CD4-positive, alpha-beta T cell (primary cell): ENCODE data around the gene FBXL13. TPM values are rescaled to one million over a fixed set of nuclear protein-coding genes. Genes with fewer than 3 reads are reported as not detected.

ENCODE experiments used
- ATAC-seq: fragments of 200-7000 bp; cut with Tn5 transposase; one replicate; pipeline ENCODE4 v1.10.0; 2022; ENCODE audit warnings: mild to moderate bottlenecking; ENCODE audit not compliant: poor library complexity
- CTCF ChIA-PET: fragments of 350-600 bp; sonication (Branson Sonifier 250); formaldehyde crosslinking; loops from one replicate; lab custom pipeline; 2021; ENCODE audit warnings: antibody characterized with exemption, inconsistent platforms; lab: Charles Lee
- POLR2A ChIA-PET: fragments of 350-600 bp; sonication (Branson Sonifier 250); formaldehyde crosslinking; loops from one replicate; lab custom pipeline; 2021; ENCODE audit warnings: antibody characterized with exemption, inconsistent platforms; lab: Charles Lee
- DNase-seq, 14 experiments: peaks; one replicate each; pipeline ENCODE4 v3.0.0-alpha.2; 2013 to 2020; ENCODE audit warnings: mixed read lengths in 2 of 14
- H3K27ac ChIP-seq, 2 donors: one replicate each; pipeline versions ENCODE4 v1.5.1 to v1.7.0; 2013; ENCODE audit warnings: low read length in 2 of 2, low read depth in 1 of 2, mild to moderate bottlenecking in 1 of 2
- H3K27me3 ChIP-seq, 2 experiments: 1 replicate in 1 of 2; 2 replicates in 1 of 2; pipeline versions ENCODE4 v1.6.1 to v1.7.0; 2013; ENCODE audit warnings: low read length in 2 of 2, control low read depth in 1 of 2, mild to moderate bottlenecking in 1 of 2, moderate library complexity in 1 of 2; ENCODE audit not compliant: insufficient read depth in 2 of 2, control insufficient read depth in 1 of 2
- H3K36me3 ChIP-seq: one replicate; pipeline ENCODE4 v1.6.1; 2013; ENCODE audit warnings: low read length, control low read depth; ENCODE audit not compliant: insufficient read depth
- H3K4me1 ChIP-seq: one replicate; pipeline ENCODE4 v1.6.1; 2013; ENCODE audit warnings: low read length, control low read depth; ENCODE audit not compliant: insufficient read depth
- H3K4me3 ChIP-seq: one replicate; pipeline ENCODE4 v1.5.1; 2013; ENCODE audit warnings: mild to moderate bottlenecking, low read length, moderate library complexity
- H3K9me3 ChIP-seq, 2 experiments: 1 replicate in 1 of 2; 2 replicates in 1 of 2; pipeline versions ENCODE4 v1.6.1 to v1.7.0; 2013; ENCODE audit warnings: low read length in 2 of 2, mild to moderate bottlenecking in 2 of 2, control low read depth in 1 of 2, moderate library complexity in 1 of 2; ENCODE audit not compliant: control insufficient read depth in 1 of 2, insufficient read depth in 1 of 2
- H3K27ac Mint-ChIP-seq: one replicate; pipeline ENCODE4 v1.8.0; 2020; ENCODE audit warnings: mixed read lengths
- H3K27me3 Mint-ChIP-seq: one replicate; pipeline ENCODE4 v1.8.0; 2021; ENCODE audit warnings: mixed read lengths
- H3K36me3 Mint-ChIP-seq: one replicate; pipeline ENCODE4 v1.8.0; 2021; ENCODE audit warnings: low read depth, mixed read lengths
- H3K4me1 Mint-ChIP-seq: one replicate; pipeline ENCODE4 v1.8.0; 2021; ENCODE audit warnings: low read depth, mixed read lengths
- H3K4me3 Mint-ChIP-seq: one replicate; pipeline ENCODE4 v1.8.0; 2020; ENCODE audit warnings: mild to moderate bottlenecking, mixed read lengths
- H3K9me3 Mint-ChIP-seq: one replicate; pipeline ENCODE4 v1.8.0; 2020; ENCODE audit warnings: mixed read lengths
- intact Hi-C, 2 experiments: fragments of 100-400 bp; cut with DNase I in 1 of 2; cut with micrococcal nuclease in 1 of 2; formaldehyde crosslinking; loops; one replicate each; pipeline versions ENCODE4 v1.15.1 to v1.9.0; 2023 to 2025; cut with DNase I, micrococcal nuclease
- total RNA-seq, 174 experiments: library from RNA in 2 of 174; stranded (reverse) in 2 of 174; gene quantifications; one replicate each; pipeline ENCODE4 v1.2.3 and lab custom pipeline; 2021 to 2026
- TF ChIP-seq, protein P1 (sequence below): fragments of 200-600 bp; IDR thresholded peaks from one replicate; pipeline ENCODE4 v1.8.0; 2022; ENCODE audit warnings: antibody characterized with exemption, mild to moderate bottlenecking

The FBXL13 gene
- total RNA-seq, 2 experiments from 2014 or later = 0.89 to 1.4 TPM

DNA sequence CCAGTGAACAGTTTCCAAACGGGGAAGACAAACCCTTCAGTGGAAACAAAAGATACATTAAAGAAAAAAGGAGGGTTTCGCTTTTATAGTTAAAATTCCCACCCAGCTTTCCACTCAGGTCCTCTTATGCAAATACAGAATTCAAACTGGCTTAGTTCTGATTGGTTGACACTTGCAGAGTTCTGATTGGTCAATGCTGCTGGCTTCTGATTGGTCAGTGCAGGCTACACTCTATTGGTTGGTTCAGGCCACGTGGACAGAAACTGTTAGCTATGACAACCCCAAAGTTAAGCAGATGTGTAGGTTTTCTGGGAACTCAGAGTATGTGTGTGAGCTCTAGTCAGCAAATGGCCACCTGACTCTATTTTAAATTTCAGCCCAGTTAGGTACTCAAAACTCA, 80.0 kb downstream of the FBXL13 start:
- H3K4me1 ChIP-seq = no peaks in the 10 kb centered on the region
- DNase-seq (no peak), ATAC-seq (no peak)
- H3K9me3 ChIP-seq = no peaks in the 10 kb centered on the region
- no peaks in the 10 kb centered on the region for H3K36me3 ChIP-seq
- no peaks in the 10 kb centered on the region for H3K27me3 ChIP-seq
- Mint-ChIP-seq H3K36me3 (no peaks in the 10 kb centered on the region), H3K27me3 (no peaks in the 10 kb centered on the region), H3K9me3 (no peaks in the 10 kb centered on the region), H3K4me3 (no peak overlapping the region), H3K4me1 (no peaks in the 10 kb centered on the region), H3K27ac (no peak overlapping the region)
- H3K4me3 ChIP-seq = no peak overlapping the region
- no peak overlapping the region for H3K27ac ChIP-seq
- TF ChIP-seq, protein P1, sequence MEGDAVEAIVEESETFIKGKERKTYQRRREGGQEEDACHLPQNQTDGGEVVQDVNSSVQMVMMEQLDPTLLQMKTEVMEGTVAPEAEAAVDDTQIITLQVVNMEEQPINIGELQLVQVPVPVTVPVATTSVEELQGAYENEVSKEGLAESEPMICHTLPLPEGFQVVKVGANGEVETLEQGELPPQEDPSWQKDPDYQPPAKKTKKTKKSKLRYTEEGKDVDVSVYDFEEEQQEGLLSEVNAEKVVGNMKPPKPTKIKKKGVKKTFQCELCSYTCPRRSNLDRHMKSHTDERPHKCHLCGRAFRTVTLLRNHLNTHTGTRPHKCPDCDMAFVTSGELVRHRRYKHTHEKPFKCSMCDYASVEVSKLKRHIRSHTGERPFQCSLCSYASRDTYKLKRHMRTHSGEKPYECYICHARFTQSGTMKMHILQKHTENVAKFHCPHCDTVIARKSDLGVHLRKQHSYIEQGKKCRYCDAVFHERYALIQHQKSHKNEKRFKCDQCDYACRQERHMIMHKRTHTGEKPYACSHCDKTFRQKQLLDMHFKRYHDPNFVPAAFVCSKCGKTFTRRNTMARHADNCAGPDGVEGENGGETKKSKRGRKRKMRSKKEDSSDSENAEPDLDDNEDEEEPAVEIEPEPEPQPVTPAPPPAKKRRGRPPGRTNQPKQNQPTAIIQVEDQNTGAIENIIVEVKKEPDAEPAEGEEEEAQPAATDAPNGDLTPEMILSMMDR = no peak
- intact Hi-C loops = no loop called here
- ChIA-PET POLR2A (no interaction called here), CTCF (interaction anchor here (1.0 kb wide), 1 partner anchor 146 kb away, joined by 4 read pairs; no protein-coding TSS in a partner anchor)

DNA sequence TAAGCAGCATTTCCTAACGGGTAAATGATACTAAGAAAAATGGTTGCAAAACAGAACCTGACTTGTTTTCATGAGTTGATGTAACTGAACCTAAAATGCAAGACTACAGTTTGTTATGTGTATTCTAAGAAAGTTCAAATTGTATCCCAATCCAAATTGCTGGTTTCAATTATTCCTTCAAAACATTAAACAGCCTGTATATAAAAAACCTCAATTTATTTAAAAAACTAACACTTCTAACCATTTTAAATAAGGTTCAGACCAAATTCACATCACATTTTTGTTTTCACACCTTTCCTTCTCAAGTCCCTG, 80.9 kb downstream of the FBXL13 start:
- Mint-ChIP-seq H3K4me1 (no peaks in the 10 kb centered on the region), H3K9me3 (no peaks in the 10 kb centered on the region), H3K27ac (no peak overlapping the region), H3K27me3 (no peaks in the 10 kb centered on the region), H3K4me3 (no peak overlapping the region), H3K36me3 (no peaks in the 10 kb centered on the region)
- no peaks in the 10 kb centered on the region for H3K36me3 ChIP-seq
- POLR2A ChIA-PET = no interaction called here
- no peak overlapping the region for H3K4me3 ChIP-seq
- no peaks in the 10 kb centered on the region for H3K4me1 ChIP-seq
- no peak overlapping the region for H3K27ac ChIP-seq
- DNase-seq (no peak), ATAC-seq (no peak)
- TF ChIP-seq, protein P1 = no peak
- CTCF ChIA-PET = no interaction called here
- intact Hi-C loops = no loop called here
- no peaks in the 10 kb centered on the region for H3K27me3 ChIP-seq
- no peaks in the 10 kb centered on the region for H3K9me3 ChIP-seq

DNA sequence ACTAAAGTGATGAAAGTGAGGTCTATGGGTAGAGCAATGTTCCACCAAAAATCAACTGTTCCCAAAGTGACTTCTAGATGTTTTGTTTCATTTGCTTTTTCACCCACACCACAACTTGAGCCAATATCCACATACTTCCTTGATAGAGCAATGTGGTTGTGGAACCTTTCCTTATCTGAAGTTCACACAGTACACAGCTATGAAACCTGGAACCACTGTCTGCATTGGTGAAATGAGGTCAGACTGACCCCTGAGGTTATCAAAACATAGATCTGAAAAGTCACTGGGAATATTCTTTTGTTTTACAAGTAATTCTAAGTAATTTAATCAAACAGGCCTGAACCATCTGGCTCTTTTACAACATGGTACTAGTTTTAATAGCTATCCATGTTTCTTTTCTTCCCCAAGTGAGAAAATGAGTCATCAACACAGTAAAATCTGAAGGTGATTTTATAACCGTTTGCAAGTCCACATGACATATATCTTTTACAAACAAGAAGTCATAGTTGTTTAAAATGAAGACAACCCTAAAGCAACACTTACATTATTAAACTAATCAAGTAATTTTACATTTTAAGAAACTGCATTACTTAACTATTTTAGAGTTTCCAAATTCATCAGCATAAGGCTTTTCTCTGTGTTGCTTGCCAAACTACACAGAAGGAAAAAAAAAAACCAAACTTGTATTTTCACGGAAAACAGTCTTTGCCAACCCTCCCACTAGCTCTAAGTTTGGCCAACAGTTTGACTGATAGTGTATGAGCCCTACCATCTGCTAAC, 81.5 kb downstream of the FBXL13 start:
- Histone ChIP-seq H3K4me1 (no peaks in the 10 kb centered on the region), H3K9me3 (no peaks in the 10 kb centered on the region), H3K27me3 (no peaks in the 10 kb centered on the region), H3K4me3 (no peak overlapping the region), H3K27ac (no peak overlapping the region), H3K36me3 (no peaks in the 10 kb centered on the region)
- no peak for ATAC-seq
- DNase-seq = no peak
- Mint-ChIP-seq H3K4me3 (no peak overlapping the region), H3K9me3 (no peaks in the 10 kb centered on the region), H3K36me3 (no peaks in the 10 kb centered on the region), H3K27ac (no peak overlapping the region), H3K4me1 (no peaks in the 10 kb centered on the region), H3K27me3 (no peaks in the 10 kb centered on the region)
- ChIA-PET POLR2A (no interaction called here), CTCF (no interaction called here)
- TF ChIP-seq, protein P1 = no peak
- intact Hi-C loops = no loop called here
